Measurements from ENCODE around the gene FILIP1. TPM values are rescaled to one million over a fixed set of nuclear protein-coding genes. Genes with fewer than 3 reads are reported as not detected.

FILIP1 gene
- polyA plus RNA-seq, 3 donors: not detected

DNA sequence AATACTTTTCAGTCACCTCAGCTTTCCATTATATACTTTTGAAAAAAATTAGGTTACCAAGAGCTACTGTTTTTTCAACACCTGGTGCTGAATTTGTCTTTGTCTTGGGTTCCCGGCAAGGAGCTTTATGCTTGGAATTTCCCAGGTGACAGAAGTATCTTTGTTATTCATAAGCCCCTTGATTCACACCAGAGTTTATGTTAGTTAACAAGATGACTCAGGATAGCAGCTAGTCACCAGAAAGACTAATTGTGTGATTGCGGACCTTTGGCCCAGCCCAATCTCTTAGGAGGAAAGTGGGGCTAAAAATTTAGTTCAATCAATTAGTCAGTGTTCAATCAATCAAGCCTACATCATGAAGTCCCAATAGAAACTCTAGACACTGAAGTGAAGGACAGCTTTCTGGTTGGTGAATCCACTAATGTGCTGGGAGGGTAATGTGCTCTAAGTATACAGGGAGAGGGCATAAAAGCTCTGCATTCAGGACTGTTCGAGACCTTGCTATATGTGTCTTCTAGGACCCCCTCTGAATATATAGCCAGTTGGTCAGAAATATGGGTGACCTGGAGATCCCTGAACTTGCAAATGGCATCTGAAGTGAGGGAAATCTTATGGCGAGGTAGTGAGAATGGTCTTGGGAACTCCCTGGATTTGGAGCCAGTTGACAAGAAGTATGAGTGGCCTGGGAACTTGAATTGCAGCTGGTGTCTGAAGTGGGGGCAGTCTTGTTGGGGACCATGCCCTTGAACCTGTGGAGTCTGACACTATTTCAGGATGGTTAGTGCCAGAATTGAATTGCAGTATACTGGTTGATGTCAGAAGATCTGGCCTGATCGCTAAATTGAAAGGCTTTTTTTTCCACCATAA is 225.2 kb downstream of the FILIP1 start:
- H3K27ac ChIP-seq (ENCODE audit: low read depth in 1 of 2, low read length in 2 of 2): peak overlapping the region in 1 of 2 donors; percentile 39
- no peak overlapping the region for H3K4me3 ChIP-seq (replicated peaks in 1 of 3; ENCODE audit: low read depth in 2 of 3, low read length in 3 of 3)
- no peak overlapping the region for H2AFZ ChIP-seq (ENCODE audit: insufficient read depth, low read depth, low read length, poor library complexity, severe bottlenecking)
- 100% methylated on average over 2 of the region's 5 CpGs for WGBS (ENCODE audit: insufficient coverage)
- Mint-ChIP-seq H3K4me3 (no peak overlapping the region), H3K36me3 (peaks cover 10 to 32% of the 10 kb centered on the region in 2 donors), H3K27ac (peak overlapping the region in 4 of 7 donors; percentile 23 to 44 (median 37)), H3K4me1 (peaks cover 24% of the 10 kb centered on the region), H3K9me3 (no peaks in the 10 kb centered on the region), H3K27me3 (ENCODE audit: low read depth in 3 of 3) (no peaks in the 10 kb centered on the region)
- H3K9me3 ChIP-seq (replicated peaks in 1 of 2; ENCODE audit: control insufficient read depth in 1 of 2, insufficient read depth in 1 of 2, low read length in 2 of 2): no peaks in the 10 kb centered on the region
- TF ChIP-seq, protein P1, sequence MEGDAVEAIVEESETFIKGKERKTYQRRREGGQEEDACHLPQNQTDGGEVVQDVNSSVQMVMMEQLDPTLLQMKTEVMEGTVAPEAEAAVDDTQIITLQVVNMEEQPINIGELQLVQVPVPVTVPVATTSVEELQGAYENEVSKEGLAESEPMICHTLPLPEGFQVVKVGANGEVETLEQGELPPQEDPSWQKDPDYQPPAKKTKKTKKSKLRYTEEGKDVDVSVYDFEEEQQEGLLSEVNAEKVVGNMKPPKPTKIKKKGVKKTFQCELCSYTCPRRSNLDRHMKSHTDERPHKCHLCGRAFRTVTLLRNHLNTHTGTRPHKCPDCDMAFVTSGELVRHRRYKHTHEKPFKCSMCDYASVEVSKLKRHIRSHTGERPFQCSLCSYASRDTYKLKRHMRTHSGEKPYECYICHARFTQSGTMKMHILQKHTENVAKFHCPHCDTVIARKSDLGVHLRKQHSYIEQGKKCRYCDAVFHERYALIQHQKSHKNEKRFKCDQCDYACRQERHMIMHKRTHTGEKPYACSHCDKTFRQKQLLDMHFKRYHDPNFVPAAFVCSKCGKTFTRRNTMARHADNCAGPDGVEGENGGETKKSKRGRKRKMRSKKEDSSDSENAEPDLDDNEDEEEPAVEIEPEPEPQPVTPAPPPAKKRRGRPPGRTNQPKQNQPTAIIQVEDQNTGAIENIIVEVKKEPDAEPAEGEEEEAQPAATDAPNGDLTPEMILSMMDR (IDR thresholded peaks at IDR 0.05): no peak
- H3K79me2 ChIP-seq (ENCODE audit: insufficient read depth, low read length): peaks cover 92% of the 10 kb centered on the region
- no peaks in the 10 kb centered on the region for H3K27me3 ChIP-seq (ENCODE audit: control insufficient read depth in 2 of 2, insufficient read depth in 2 of 2, low read length in 2 of 2)
- peak in 1 of 3 donors; percentile 57 for DNase-seq
- H3K9ac ChIP-seq (ENCODE audit: insufficient read depth, low read length, poor library complexity, severe bottlenecking): no peak overlapping the region
- H4K20me1 ChIP-seq (ENCODE audit: insufficient read depth, low read length): peaks cover 63% of the 10 kb centered on the region
- H3K4me1 ChIP-seq (ENCODE audit: control insufficient read depth in 1 of 2, insufficient read depth in 2 of 2, low read length in 2 of 2): peaks cover 18 to 20% of the 10 kb centered on the region in 2 donors
- intact Hi-C loops (cut with micrococcal nuclease): loop anchor here (5.0 kb wide), 1 partner anchor 259 kb away; no protein-coding TSS in a partner anchor
- H3K36me3 ChIP-seq (replicated peaks in 1 of 2; ENCODE audit: control insufficient read depth in 1 of 2, insufficient read depth in 2 of 2, low read length in 2 of 2): peaks cover 13 to 37% of the 10 kb centered on the region in 2 donors
- no peak overlapping the region for H3K4me2 ChIP-seq (replicated peaks; ENCODE audit: extremely low read depth, low read length, poor library complexity, severe bottlenecking)

DNA sequence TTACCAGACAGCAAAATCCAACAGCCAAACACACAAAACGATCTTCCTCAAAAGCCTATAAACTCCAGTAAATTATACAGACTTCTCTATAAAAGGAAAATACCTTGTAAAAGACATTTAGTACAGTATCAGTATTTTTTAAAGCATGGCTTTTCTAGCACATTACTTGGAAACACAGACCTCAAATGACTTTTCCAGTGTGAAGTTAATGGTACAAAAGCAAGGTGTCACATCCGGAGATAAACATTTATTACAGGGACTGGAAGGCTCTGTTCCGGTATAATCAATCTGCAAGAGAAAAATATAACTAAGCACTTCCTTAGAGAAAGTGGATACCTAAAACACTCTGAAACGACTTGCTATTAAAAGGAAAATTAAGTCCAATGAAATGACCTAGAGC is 226.1 kb downstream of the FILIP1 start:
- peaks cover 16% of the 10 kb centered on the region for H3K4me1 Mint-ChIP-seq
- H3K9me3 ChIP-seq (replicated peaks in 1 of 2; ENCODE audit: control insufficient read depth in 1 of 2, insufficient read depth in 1 of 2, low read length in 2 of 2): no peaks in the 10 kb centered on the region
- intact Hi-C loops (cut with micrococcal nuclease): loop anchor here (5.0 kb wide), 1 partner anchor 260 kb away; no protein-coding TSS in a partner anchor
- no peaks in the 10 kb centered on the region for H3K9me3 Mint-ChIP-seq
- H4K20me1 ChIP-seq (ENCODE audit: insufficient read depth, low read length): peaks cover 69% of the 10 kb centered on the region
- H3K27me3 ChIP-seq (ENCODE audit: control insufficient read depth in 2 of 2, insufficient read depth in 2 of 2, low read length in 2 of 2): no peaks in the 10 kb centered on the region
- TF ChIP-seq, protein P1 (IDR thresholded peaks at IDR 0.05): no peak
- no peak overlapping the region for H3K4me2 ChIP-seq (replicated peaks; ENCODE audit: extremely low read depth, low read length, poor library complexity, severe bottlenecking)
- no peak overlapping the region for H3K27ac Mint-ChIP-seq
- no peaks in the 10 kb centered on the region for H3K27me3 Mint-ChIP-seq (ENCODE audit: low read depth in 3 of 3)
- WGBS (ENCODE audit: insufficient coverage): no CpG with 5 or more reads among the region's 4 CpGs
- H3K4me1 ChIP-seq (ENCODE audit: control insufficient read depth in 1 of 2, insufficient read depth in 2 of 2, low read length in 2 of 2): peaks cover 10 to 12% of the 10 kb centered on the region in 2 donors
- H3K36me3 ChIP-seq (replicated peaks in 1 of 2; ENCODE audit: control insufficient read depth in 1 of 2, insufficient read depth in 2 of 2, low read length in 2 of 2): peaks cover 21 to 46% of the 10 kb centered on the region in 2 donors
- H3K36me3 Mint-ChIP-seq: peaks cover 18 to 41% of the 10 kb centered on the region in 2 donors
- DNase-seq: no peak
- no peak overlapping the region for H3K9ac ChIP-seq (ENCODE audit: insufficient read depth, low read length, poor library complexity, severe bottlenecking)
- H3K79me2 ChIP-seq (ENCODE audit: insufficient read depth, low read length): peaks cover 91% of the 10 kb centered on the region
- no peak overlapping the region for H3K27ac ChIP-seq (ENCODE audit: low read depth in 1 of 2, low read length in 2 of 2)
- no peak overlapping the region for H3K4me3 ChIP-seq (replicated peaks in 1 of 3; ENCODE audit: low read depth in 2 of 3, low read length in 3 of 3)
- H3K4me3 Mint-ChIP-seq: no peak overlapping the region
- no peak overlapping the region for H2AFZ ChIP-seq (ENCODE audit: insufficient read depth, low read depth, low read length, poor library complexity, severe bottlenecking)
